ENCODE measurements around the gene C4orf50. TPM values are rescaled to one million over a fixed set of nuclear protein-coding genes. Genes with fewer than 3 reads are reported as not detected.

C4orf50 gene
- total RNA-seq, 2 experiments from 2014 or later: 0.19 to 0.43 TPM

GRCh38 chr4:5924461-5925125 lies 93.6 kb downstream of the C4orf50 start:
- POLR2A ChIA-PET: no interaction called here
- no peak overlapping the region for H3K27ac Mint-ChIP-seq
- no peaks in the 10 kb centered on the region for H3K36me3 Mint-ChIP-seq
- DNase-seq (no peak), ATAC-seq (ENCODE audit: low read depth) (no peak)
- H3K27me3 Mint-ChIP-seq: no peaks in the 10 kb centered on the region
- no peak overlapping the region for H3K4me3 Mint-ChIP-seq
- H3K4me1 Mint-ChIP-seq: peaks cover 2% of the 10 kb centered on the region
- no peaks in the 10 kb centered on the region for H3K9me3 Mint-ChIP-seq

GRCh38 chr4:5923376-5923775 lies 94.9 kb downstream of the C4orf50 start:
- no peak for ATAC-seq (ENCODE audit: low read depth)
- POLR2A ChIA-PET: no interaction called here
- peaks cover 2% of the 10 kb centered on the region for H3K4me1 Mint-ChIP-seq

GRCh38 chr4:5922556-5922955 lies 95.7 kb downstream of the C4orf50 start:
- Mint-ChIP-seq H3K4me1 (peaks cover 2% of the 10 kb centered on the region), H3K27ac (no peak overlapping the region), H3K4me3 (no peak overlapping the region), H3K27me3 (no peaks in the 10 kb centered on the region), H3K9me3 (no peaks in the 10 kb centered on the region), H3K36me3 (no peaks in the 10 kb centered on the region)
- no peak for ATAC-seq (ENCODE audit: low read depth)
- POLR2A ChIA-PET: no interaction called here
- no peak for DNase-seq

More at GRCh38 chr4:5923376-5923775, 94.9 kb downstream of the C4orf50 start:
- Mint-ChIP-seq H3K4me3 (no peak overlapping the region), H3K27ac (no peak overlapping the region), H3K36me3 (no peaks in the 10 kb centered on the region), H3K27me3 (no peaks in the 10 kb centered on the region), H3K9me3 (no peaks in the 10 kb centered on the region)
- DNase-seq: no peak

GRCh38 chr4:5921981-5922380 lies 96.2 kb downstream of the C4orf50 start:
- no peak for ATAC-seq (ENCODE audit: low read depth)
- Mint-ChIP-seq H3K4me1 (peaks cover 2% of the 10 kb centered on the region), H3K4me3 (no peak overlapping the region), H3K9me3 (no peaks in the 10 kb centered on the region), H3K27me3 (no peaks in the 10 kb centered on the region), H3K27ac (no peak overlapping the region), H3K36me3 (no peaks in the 10 kb centered on the region)
- POLR2A ChIA-PET: no interaction called here
- no peak for DNase-seq

GRCh38 chr4:5921101-5921980 lies 96.9 kb downstream of the C4orf50 start:
- POLR2A ChIA-PET: no interaction called here
- Mint-ChIP-seq H3K4me3 (no peak overlapping the region), H3K27ac (no peak overlapping the region), H3K4me1 (peaks cover 2% of the 10 kb centered on the region), H3K27me3 (no peaks in the 10 kb centered on the region), H3K36me3 (no peaks in the 10 kb centered on the region), H3K9me3 (no peaks in the 10 kb centered on the region)
- ATAC-seq (ENCODE audit: low read depth) (no peak), DNase-seq (no peak)

GRCh38 chr4:5919571-5919970 lies 98.7 kb downstream of the C4orf50 start:
- Mint-ChIP-seq H3K27me3 (peaks cover 2% of the 10 kb centered on the region), H3K9me3 (no peaks in the 10 kb centered on the region), H3K36me3 (no peaks in the 10 kb centered on the region), H3K4me1 (peaks cover 2% of the 10 kb centered on the region), H3K4me3 (no peak overlapping the region), H3K27ac (no peak overlapping the region)
- POLR2A ChIA-PET: no interaction called here
- ATAC-seq (ENCODE audit: low read depth): no peak
- DNase-seq: no peak

GRCh38 chr4:5919044-5919443 lies 99.2 kb downstream of the C4orf50 start:
- H3K9me3 Mint-ChIP-seq: no peaks in the 10 kb centered on the region
- DNase-seq (no peak), ATAC-seq (ENCODE audit: low read depth) (no peak)
- no peak overlapping the region for H3K4me3 Mint-ChIP-seq
- H3K36me3 Mint-ChIP-seq: no peaks in the 10 kb centered on the region
- H3K27ac Mint-ChIP-seq: no peak overlapping the region
- POLR2A ChIA-PET: no interaction called here
- peaks cover 2% of the 10 kb centered on the region for H3K4me1 Mint-ChIP-seq
- H3K27me3 Mint-ChIP-seq: peaks cover 2% of the 10 kb centered on the region

- no peaks in the 10 kb centered on the region for H3K9me3 Mint-ChIP-seq
- POLR2A ChIA-PET: no interaction called here
- H3K27ac Mint-ChIP-seq: no peak overlapping the region
- H3K27me3 Mint-ChIP-seq: peaks cover 2% of the 10 kb centered on the region
- no peak overlapping the region for H3K4me3 Mint-ChIP-seq
- DNase-seq (no peak), ATAC-seq (ENCODE audit: low read depth) (no peak)
- no peaks in the 10 kb centered on the region for H3K36me3 Mint-ChIP-seq
- H3K4me1 Mint-ChIP-seq: peaks cover 2% of the 10 kb centered on the region
These were observed 99.8 kb downstream of the C4orf50 start for GRCh38 chr4:5918331-5918985.

- Mint-ChIP-seq H3K4me3 (no peak overlapping the region), H3K36me3 (no peaks in the 10 kb centered on the region), H3K9me3 (no peaks in the 10 kb centered on the region), H3K27ac (no peak overlapping the region), H3K4me1 (peaks cover 2% of the 10 kb centered on the region), H3K27me3 (peaks cover 2% of the 10 kb centered on the region)
- POLR2A ChIA-PET: no interaction called here
- no peak for ATAC-seq (ENCODE audit: low read depth)
- no peak for DNase-seq
These were observed 100.6 kb downstream of the C4orf50 start for GRCh38 chr4:5917672-5918071.

GRCh38 chr4:5916229-5916628 lies 102.0 kb downstream of the C4orf50 start:
- Mint-ChIP-seq H3K27me3 (peaks cover 2% of the 10 kb centered on the region), H3K9me3 (no peaks in the 10 kb centered on the region), H3K36me3 (no peaks in the 10 kb centered on the region), H3K4me3 (no peak overlapping the region), H3K4me1 (no peaks in the 10 kb centered on the region), H3K27ac (no peak overlapping the region)
- POLR2A ChIA-PET: no interaction called here
- ATAC-seq (ENCODE audit: low read depth) (no peak), DNase-seq (no peak)

GRCh38 chr4:5913454-5913853 lies 104.8 kb downstream of the C4orf50 start:
- Mint-ChIP-seq H3K36me3 (no peaks in the 10 kb centered on the region), H3K27ac (no peak overlapping the region), H3K9me3 (peaks cover 2% of the 10 kb centered on the region), H3K4me3 (no peak overlapping the region), H3K27me3 (peaks cover 2% of the 10 kb centered on the region), H3K4me1 (no peaks in the 10 kb centered on the region)
- POLR2A ChIA-PET: no interaction called here
- DNase-seq (no peak), ATAC-seq (ENCODE audit: low read depth) (no peak)

GRCh38 chr4:5912614-5913019 lies 105.6 kb downstream of the C4orf50 start:
- POLR2A ChIA-PET: no interaction called here
- Mint-ChIP-seq H3K27me3 (peaks cover 5% of the 10 kb centered on the region), H3K27ac (no peak overlapping the region), H3K9me3 (peaks cover 3% of the 10 kb centered on the region), H3K36me3 (no peaks in the 10 kb centered on the region), H3K4me3 (no peak overlapping the region), H3K4me1 (no peaks in the 10 kb centered on the region)
- DNase-seq (no peak), ATAC-seq (ENCODE audit: low read depth) (no peak)

- DNase-seq: no peak
- Mint-ChIP-seq H3K4me3 (no peak overlapping the region), H3K27me3 (peaks cover 7% of the 10 kb centered on the region), H3K9me3 (peaks cover 6% of the 10 kb centered on the region), H3K4me1 (no peaks in the 10 kb centered on the region), H3K27ac (no peak overlapping the region), H3K36me3 (no peaks in the 10 kb centered on the region)
- POLR2A ChIA-PET: no interaction called here
- no peak for ATAC-seq (ENCODE audit: low read depth)
These were observed 109.3 kb downstream of the C4orf50 start for GRCh38 chr4:5908876-5909427.
